K562 (cell line): ENCODE data around the gene CD248. TPM values are rescaled to one million over a fixed set of nuclear protein-coding genes. Genes with fewer than 3 reads are reported as not detected.

Source experiments
- ATAC-seq: fragments of 200-7000 bp; cut with Tn5 transposase; 3 replicates; pipeline ENCODE4 v1.9.1; 2020; ENCODE audit warnings: moderate library complexity
- BruUV-seq: library from RNA; stranded (reverse); fragments of 400-500 nt; replicated peaks from 2 replicates; lab custom pipeline; 2021; lab: Mats Ljungman, UMichigan
- CTCF ChIA-PET: fragments of 300-600 bp; formaldehyde crosslinking; extraction: SDS; loops from one replicate; lab custom pipeline; 2021; ENCODE audit warnings: low intra/inter-chr PET ratio; lab: Yijun Ruan, JAX
- POLR2A ChIA-PET: fragments of 300-600, 350-650 bp; sonication (Branson Sonifier 250); formaldehyde crosslinking; extraction: SDS; loops from one replicate; lab custom pipeline; 2021; ENCODE audit warnings: antibody characterized with exemption, inconsistent platforms; lab: Yijun Ruan, JAX
- DNase-seq, 4 experiments: peaks; one replicate each; pipeline versions ENCODE4 v3.0.0 to v3.0.0-alpha.2; 2011 to 2018; ENCODE audit warnings: low spot score in 3 of 4, mixed read lengths in 3 of 4; ENCODE audit errors: extremely low read depth in 1 of 4
- FAIRE-seq: peaks from 2 replicates; lab custom pipeline; 2011; peaks lifted over from hg19 to GRCh38; lab: Jason Lieb, UNC
- H2AFZ ChIP-seq: 2 replicates; pipeline ENCODE4 v1.6.0; 2011; ENCODE audit warnings: low read depth, low read length, control low read depth, inconsistent platforms
- H3K27ac ChIP-seq: fragments of 200-600 bp; 3 replicates; pipeline ENCODE4 v1.8.0; 2011; ENCODE audit warnings: low read depth, mild to moderate bottlenecking, control low read depth, inconsistent platforms, low read length, moderate library complexity, mixed read lengths; ENCODE audit errors: extremely low read depth
- H3K27me3 ChIP-seq, 2 experiments: fragments of 300-600 bp in 1 of 2; 2 replicates in 1 of 2; 3 replicates in 1 of 2; pipeline versions ENCODE4 v1.6.0 to v1.8.0; 2011; ENCODE audit warnings: inconsistent platforms in 2 of 2, low read length in 2 of 2, mild to moderate bottlenecking in 1 of 2, mixed read lengths in 1 of 2, moderate library complexity in 1 of 2; ENCODE audit not compliant: control insufficient read depth in 2 of 2, insufficient read depth in 2 of 2
- H3K36me3 ChIP-seq: fragments of 300-600 bp; 3 replicates; pipeline ENCODE4 v1.8.0; 2011; ENCODE audit warnings: mild to moderate bottlenecking, low read length, inconsistent platforms; ENCODE audit not compliant: control insufficient read depth, insufficient read depth
- H3K4me1 ChIP-seq, 2 experiments: fragments of 200-600 bp in 1 of 2; replicated peaks in 1 of 2; 2 replicates in 1 of 2; 3 replicates in 1 of 2; pipeline versions ENCODE4 v1.5.1 to v1.8.0; 2011; ENCODE audit warnings: inconsistent platforms in 2 of 2, low read length in 2 of 2, mild to moderate bottlenecking in 1 of 2, mixed read lengths in 1 of 2, moderate library complexity in 1 of 2; ENCODE audit not compliant: control insufficient read depth in 2 of 2, insufficient read depth in 2 of 2
- H3K4me2 ChIP-seq: 2 replicates; pipeline ENCODE4 v1.6.1; 2011; ENCODE audit warnings: low read length, control low read depth, inconsistent platforms, mixed read lengths; ENCODE audit not compliant: insufficient read depth
- H3K4me3 ChIP-seq: fragments of 200-600 bp; sonication (generic), shearing (Covaris generic); 2 replicates; pipeline ENCODE4 v1.5.1; 2016; ENCODE audit warnings: control low read depth, inconsistent platforms
- H3K79me2 ChIP-seq: fragments of 200-600 bp; 3 replicates; pipeline ENCODE4 v1.8.0; 2011; ENCODE audit warnings: low read length, inconsistent platforms; ENCODE audit not compliant: control insufficient read depth, insufficient read depth
- H3K9ac ChIP-seq, 2 experiments: 2 replicates each; pipeline versions ENCODE4 v1.6.0 to v1.6.1; 2011; ENCODE audit warnings: low read depth in 2 of 2, low read length in 2 of 2, control low read depth in 1 of 2, inconsistent platforms in 1 of 2, mild to moderate bottlenecking in 1 of 2, mixed read lengths in 1 of 2; ENCODE audit not compliant: insufficient read depth in 1 of 2
- H3K9me1 ChIP-seq: one replicate; pipeline ENCODE4 v1.6.0; 2011; ENCODE audit warnings: inconsistent platforms, mild to moderate bottlenecking, low read length, moderate library complexity; ENCODE audit not compliant: control insufficient read depth, insufficient read depth
- H3K9me3 ChIP-seq: replicated peaks from 2 replicates; pipeline ENCODE4 v1.5.1; 2011; ENCODE audit warnings: low read depth, low read length, inconsistent platforms; ENCODE audit not compliant: control insufficient read depth, insufficient read depth
- H4K20me1 ChIP-seq: replicated peaks from 2 replicates; pipeline ENCODE4 v1.6.1; 2011; ENCODE audit warnings: low read length, inconsistent platforms, mixed read lengths; ENCODE audit not compliant: control insufficient read depth, insufficient read depth
- ATF3 ChIP-seq, 2 experiments: fragments of 450-650 bp in 1 of 2; sonication (generic) in 1 of 2; formaldehyde crosslinking in 1 of 2; IDR thresholded peaks in 1 of 2; conservative IDR thresholded peaks in 1 of 2; 2 replicates each; pipeline versions ENCODE4 v1.6.1 to v1.8.1; 2016 to 2023; ENCODE audit warnings: mild to moderate bottlenecking in 2 of 2, moderate library complexity in 2 of 2, inconsistent platforms in 1 of 2, missing genetic modification reagents in 1 of 2
- CXXC5 ChIP-seq: fragments of 250-450 bp; sonication (Bioruptor Pico); IDR thresholded peaks from 2 replicates; pipeline ENCODE4 v1.8.0; 2022; ENCODE audit warnings: inconsistent platforms, mild to moderate bottlenecking, moderate library complexity
- ELK1 ChIP-seq: sonication (generic); formaldehyde crosslinking; IDR thresholded peaks from 2 replicates; pipeline ENCODE4 v1.8.1; 2022; ENCODE audit warnings: missing genetic modification reagents
- GABPB1 ChIP-seq: sonication (generic); formaldehyde crosslinking; IDR thresholded peaks from 2 replicates; pipeline ENCODE4 v1.8.0; 2022; ENCODE audit warnings: mild to moderate bottlenecking, missing genetic modification reagents
- MXD1 ChIP-seq: fragments of 250-450 bp; sonication (Bioruptor Pico); IDR thresholded peaks from 2 replicates; pipeline ENCODE4 v1.8.0; 2021; ENCODE audit warnings: borderline replicate concordance, mild to moderate bottlenecking, moderate library complexity; ENCODE audit not compliant: poor library complexity, severe bottlenecking
- NR2C2 ChIP-seq, 2 experiments: fragments of 200-800 bp in 1 of 2; sonication (Bioruptor generic) in 1 of 2; sonication (generic) in 1 of 2; formaldehyde crosslinking in 1 of 2; IDR thresholded peaks; 2 replicates each; pipeline versions ENCODE4 v1.6.1 to v1.8.0; 2016 to 2022; ENCODE audit warnings: mild to moderate bottlenecking in 1 of 2, missing compliant biosample characterization in 1 of 2, missing genetic modification characterization in 1 of 2, missing genetic modification reagents in 1 of 2
- NRF1 ChIP-seq, 2 experiments: fragments of 450-650 bp; IDR thresholded peaks in 1 of 2; conservative IDR thresholded peaks in 1 of 2; 2 replicates each; pipeline ENCODE4 v1.6.1; 2014; ENCODE audit warnings: mild to moderate bottlenecking in 2 of 2
- POLR3G ChIP-seq: IDR thresholded peaks from 2 replicates; pipeline ENCODE4 v1.6.1; 2011; ENCODE audit not compliant: insufficient read length, insufficient replicate concordance; ENCODE audit errors: extremely low read depth
- SREBF2 ChIP-seq: sonication (generic); formaldehyde crosslinking; IDR thresholded peaks from 2 replicates; pipeline ENCODE4 v1.4.0; 2020; ENCODE audit warnings: mild to moderate bottlenecking, missing genetic modification reagents
- TARDBP ChIP-seq: fragments of 450-650 bp; IDR thresholded peaks from 2 replicates; pipeline ENCODE4 v1.6.1; 2016
- XRCC4 ChIP-seq: IDR thresholded peaks from one replicate; pipeline ENCODE4 v1.6.1; 2011; ENCODE audit not compliant: insufficient read depth, insufficient read length; ENCODE audit errors: extremely low read depth
- ZBTB17 ChIP-seq: fragments of 450-650 bp; formaldehyde crosslinking; IDR thresholded peaks from 2 replicates; pipeline ENCODE4 v1.4.0; 2020; ENCODE audit warnings: mild to moderate bottlenecking
- ZFX ChIP-seq: sonication (generic); formaldehyde crosslinking; IDR thresholded peaks from 2 replicates; pipeline ENCODE4 v1.8.0; 2022; ENCODE audit warnings: mild to moderate bottlenecking, missing genetic modification reagents, moderate library complexity
- ZMIZ1 ChIP-seq, 2 experiments: fragments of 150-350 bp in 1 of 2; IDR thresholded peaks; 2 replicates each; pipeline ENCODE4 v1.6.1; 2012 to 2016; ENCODE audit warnings: low read depth in 2 of 2, low read length in 2 of 2, mild to moderate bottlenecking in 1 of 2, moderate library complexity in 1 of 2
- ZNF77 ChIP-seq: fragments of 250-450 bp; sonication (Bioruptor Pico); IDR thresholded peaks from 2 replicates; pipeline ENCODE4 v1.5.0; 2020
- WGBS: fragments of 100-300 bp; shearing (Covaris generic); methylation state at CpG from one replicate; pipeline ENCODE4 v1.1.6; 2016; ENCODE audit warnings: low coverage, mixed read lengths; ENCODE audit not compliant: insufficient coverage; ENCODE audit errors: missing lambda C conversion rate; 5-methylcytosine and 5-hydroxymethylcytosine counted together
- in situ Hi-C: fragments of 300-500 bp; cut with MboI; formaldehyde crosslinking; loops from 4 replicates; pipeline ENCODE4 v1.15.0; 2018; ENCODE audit warnings: inconsistent platforms, mixed read lengths
- intact Hi-C: fragments of 100-400 bp; cut with micrococcal nuclease; formaldehyde crosslinking; loops from 2 replicates; pipeline ENCODE4 v1.14.2; 2022
- polyA plus RNA-seq, 8 experiments: library from polyadenylated mRNA; depleted of rRNA in 4 of 8; stranded (reverse) in 5 of 8; unstranded in 3 of 8; fragments of >200 nt; fragmentation: Nextera tagmentation in 2 of 8; fragmentation: Illumina TruSeq in 1 of 8; extraction: Ambion mirVana in 2 of 8; extraction: Trizol in 1 of 8; gene quantifications; 2 replicates each; pipeline versions ENCODE4 v1.2.1 to v1.2.3, GENCODE V29; 2011 to 2014; ENCODE audit warnings: inconsistent platforms in 1 of 8, missing spikeins in 1 of 8
- total RNA-seq, 7 experiments: library from RNA; depleted of rRNA in 6 of 7; stranded (reverse); fragments of >200 nt in 6 of 7; fragmentation: Illumina TruSeq in 2 of 7; extraction: Trizol in 2 of 7; gene quantifications; 2 replicates each; pipeline versions ENCODE4 v1.2.1 to v1.2.3, GENCODE V29; 2011 to 2021; ENCODE audit warnings: low replicate concordance in 1 of 7

CD248 gene
- total and polyA plus RNA-seq, 9 of the 15 experiments (the other 6 are each of a cell fraction or from before 2014, with no cell fraction given), result 0.09 TPM; not detected in 8

- ATAC-seq (peak; percentile 19), DNase-seq (no peak), FAIRE-seq (no peak)
- Histone ChIP-seq H2AFZ (peak overlapping the region; percentile 89), H3K36me3 (peaks cover 30% of the 10 kb centered on the region; the same call in 2 of the 3 replicates), H4K20me1 (no peaks in the 10 kb centered on the region), H3K4me1 (peaks cover 19 to 37% of the 10 kb centered on the region in 2 experiments), H3K79me2 (peaks cover 23% of the 10 kb centered on the region), H3K27me3 (no peaks in the 10 kb centered on the region), H3K27ac (peak overlapping the region; percentile 65), H3K9ac (peak overlapping the region; percentile 75 to 99), H3K4me2 (peak overlapping the region; percentile 91), H3K9me1 (no peaks in the 10 kb centered on the region), H3K9me3 (no peaks in the 10 kb centered on the region), H3K4me3 (peak overlapping the region; percentile 81)
- CTCF ChIA-PET, result no interaction called here
- BruUV-seq, result no TSS peak
- intact Hi-C loops, result no loop called here
- POLR2A ChIA-PET, result interaction anchor here (1.5 to 2.4 kb wide), 4 partner anchors 9 to 40 kb away, joined by 4 to 6 read pairs (median 6); partner anchors contain the start of genes RIN1 and SLC29A2
- in situ Hi-C loops, result no loop called here
- 2% methylated on average over 6 of the region's 7 CpGs for WGBS
- TF ChIP-seq CXXC5 (CRISPR knock-in tag), result 0 out of 2 replicates have a peak, but pooled peaks have one; percentile 14
- TF ChIP-seq TARDBP, result no peak
- TF ChIP-seq ZNF77 (CRISPR knock-in tag), result no peak
- no peak for TF ChIP-seq ELK1
- TF ChIP-seq ATF3 (IDR thresholded peaks at IDR 0.05), result no peak
- TF ChIP-seq ATF3 (CRISPR knock-in tag; conservative IDR thresholded peaks at IDR 0.05), result no peak
- TF ChIP-seq MXD1 (CRISPR knock-in tag), result no peak
- no peak for TF ChIP-seq XRCC4
- TF ChIP-seq POLR3G, result no peak
- 0 out of 4 replicates have a peak, but pooled peaks have one; percentile 19 to 24 for TF ChIP-seq NRF1 (conservative IDR thresholded peaks at IDR 0.05 in 1 of 2, IDR thresholded peaks at IDR 0.05 in 1 of 2)
- TF ChIP-seq ZBTB17 (CRISPR knock-in tag), result 0 out of 2 replicates have a peak, but pooled peaks have one; percentile 1
- no peak for TF ChIP-seq ZMIZ1 (IDR thresholded peaks at IDR 0.05; ENCODE audit: low read depth in 2 of 2, low read length in 2 of 2)
- peak; percentile 12; the same call in 1 of the 2 replicates for TF ChIP-seq GABPB1 (CRISPR knock-in tag)
- peak; percentile 65 for TF ChIP-seq ZFX (CRISPR knock-in tag)
- 0 out of 2 replicates have a peak, but pooled peaks have one; percentile 44 for TF ChIP-seq SREBF2 (CRISPR knock-in tag)
- no peak for TF ChIP-seq NR2C2 (CRISPR knock-in tag; IDR thresholded peaks at IDR 0.05)
- peak; percentile 7; the same call in 1 of the 2 replicates for TF ChIP-seq NR2C2 (tag; IDR thresholded peaks at IDR 0.05)
These were observed 28.4 kb upstream of the CD248 start for GRCh38 chr11:66345316-66345649.
